Rectal smooth muscle tissue (tissue), 1 donor: Measurements from ENCODE around the gene GSG1L.

Source experiments
- H3K27ac ChIP-seq: one replicate; pipeline ENCODE4 v1.7.0; 2013; ENCODE audit warnings: low read depth, low read length, inconsistent platforms
- H3K27me3 ChIP-seq: one replicate; pipeline ENCODE4 v1.7.0; 2013; ENCODE audit warnings: low read length; ENCODE audit not compliant: control insufficient read depth, insufficient read depth
- H3K36me3 ChIP-seq: one replicate; pipeline ENCODE4 v1.7.0; 2013; ENCODE audit warnings: low read length; ENCODE audit not compliant: control insufficient read depth, insufficient read depth
- H3K4me1 ChIP-seq: one replicate; pipeline ENCODE4 v1.7.0; 2013; ENCODE audit warnings: low read length; ENCODE audit not compliant: control insufficient read depth, insufficient read depth
- H3K4me3 ChIP-seq: one replicate; pipeline ENCODE4 v1.7.0; 2013; ENCODE audit warnings: low read length
- H3K9ac ChIP-seq: one replicate; pipeline ENCODE4 v1.7.0; 2013; ENCODE audit warnings: low read length

The GSG1L gene

DNA sequence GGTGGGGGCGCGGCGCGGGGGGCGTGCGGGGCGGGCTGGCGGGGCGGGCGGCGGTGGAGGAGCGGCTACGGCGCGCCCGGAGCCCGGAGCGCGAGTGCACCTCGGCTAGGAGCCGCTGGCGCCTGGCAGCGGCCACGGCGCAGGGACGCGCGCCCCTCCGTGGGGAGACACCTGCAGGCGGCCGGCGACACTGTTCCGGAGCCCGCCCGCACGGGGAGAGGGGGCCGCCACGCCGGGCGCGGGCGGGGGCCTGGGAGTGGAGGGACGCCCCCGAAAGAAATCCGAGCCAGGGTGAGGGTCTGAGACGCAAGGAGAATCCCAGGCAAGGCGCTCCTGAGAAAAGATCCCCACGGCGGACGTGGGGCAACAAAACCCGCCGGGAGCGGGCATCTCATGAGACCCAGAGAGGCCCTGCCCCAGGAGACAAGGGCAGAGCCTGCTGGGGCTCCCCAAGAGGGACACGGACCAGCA, at the start of gene GSG1L:
Gene GSG1L, minus strand, starts transcription at position 124 of the 471 bp plus-strand sequence. CDS start 290 bp downstream, outside the sequence.
- Histone ChIP-seq H3K36me3 (no peaks in the 10 kb centered on the region), H3K4me1 (no peaks in the 10 kb centered on the region), H3K4me3 (no peak within 1 kb of the TSS), H3K27me3 (peaks cover 20% of the 10 kb centered on the region), H3K9ac (no peak within 1 kb of the TSS), H3K27ac (no peak within 1 kb of the TSS)

DNA sequence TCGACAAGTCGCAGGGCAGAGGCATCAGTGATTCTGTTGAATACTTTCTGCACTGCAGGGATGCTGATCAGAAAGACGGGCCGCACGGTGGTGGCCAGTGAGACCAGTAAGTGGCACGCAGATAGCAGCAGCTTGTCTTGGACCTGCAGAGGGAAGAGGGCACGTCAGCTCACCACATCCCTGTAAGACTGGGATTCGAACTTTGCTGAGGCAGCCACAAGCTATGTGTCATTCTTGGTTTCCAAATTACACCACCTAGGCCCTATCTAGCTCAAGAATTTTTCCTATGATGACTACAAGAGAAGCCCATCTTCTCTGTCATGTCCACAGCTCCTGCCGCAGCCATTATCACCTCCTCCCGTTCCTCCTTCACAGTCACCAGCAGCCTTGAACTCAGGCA, 49.4 kb upstream of the GSG1L start:
- Histone ChIP-seq H3K27ac (no peak overlapping the region), H3K27me3 (no peaks in the 10 kb centered on the region), H3K36me3 (peaks cover 19% of the 10 kb centered on the region), H3K4me3 (no peak overlapping the region), H3K4me1 (no peaks in the 10 kb centered on the region), H3K9ac (no peak overlapping the region)

DNA sequence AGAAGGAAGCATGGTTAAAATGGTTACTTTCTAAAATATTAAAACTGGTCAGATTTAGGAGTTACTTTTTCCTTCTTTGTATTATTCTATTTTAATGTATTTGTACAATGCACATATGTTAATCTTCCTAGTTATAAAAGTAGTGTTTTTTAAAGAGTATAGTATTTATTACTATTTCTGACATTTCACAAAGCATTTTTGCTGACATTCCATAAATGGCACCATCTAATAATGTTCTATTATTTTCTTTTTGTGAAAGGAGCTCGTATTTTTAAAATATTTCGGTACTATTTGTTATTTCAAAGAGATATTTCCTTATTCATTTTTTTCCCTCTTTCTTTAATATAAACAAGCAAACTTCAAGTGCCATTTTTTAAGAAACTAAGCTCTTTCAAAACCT, 47.5 kb upstream of the GSG1L start:
- Histone ChIP-seq H3K36me3 (peaks cover 33% of the 10 kb centered on the region), H3K4me1 (no peaks in the 10 kb centered on the region), H3K27me3 (no peaks in the 10 kb centered on the region), H3K27ac (no peak overlapping the region), H3K9ac (no peak overlapping the region), H3K4me3 (no peak overlapping the region)

DNA sequence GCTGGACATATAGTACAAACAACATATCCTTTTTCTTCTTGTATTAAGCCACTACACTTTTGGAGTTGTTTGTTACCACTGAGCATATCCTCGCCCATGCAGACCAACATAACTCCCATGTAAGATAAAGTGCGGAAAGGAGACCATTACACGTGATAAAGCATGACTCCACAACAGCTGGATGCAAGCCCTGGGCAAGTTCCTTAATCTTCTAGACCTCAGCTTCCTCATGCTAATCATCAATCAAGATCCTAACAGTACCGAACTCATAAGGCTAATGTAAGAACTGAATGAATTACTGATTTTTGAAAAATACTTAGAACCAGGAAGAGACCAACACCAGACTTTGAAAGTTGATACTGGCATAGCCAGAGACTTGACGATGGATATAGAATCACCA, 47.0 kb upstream of the GSG1L start:
- Histone ChIP-seq H3K36me3 (peaks cover 37% of the 10 kb centered on the region), H3K4me1 (no peaks in the 10 kb centered on the region), H3K27ac (no peak overlapping the region), H3K27me3 (no peaks in the 10 kb centered on the region), H3K4me3 (no peak overlapping the region), H3K9ac (no peak overlapping the region)

DNA sequence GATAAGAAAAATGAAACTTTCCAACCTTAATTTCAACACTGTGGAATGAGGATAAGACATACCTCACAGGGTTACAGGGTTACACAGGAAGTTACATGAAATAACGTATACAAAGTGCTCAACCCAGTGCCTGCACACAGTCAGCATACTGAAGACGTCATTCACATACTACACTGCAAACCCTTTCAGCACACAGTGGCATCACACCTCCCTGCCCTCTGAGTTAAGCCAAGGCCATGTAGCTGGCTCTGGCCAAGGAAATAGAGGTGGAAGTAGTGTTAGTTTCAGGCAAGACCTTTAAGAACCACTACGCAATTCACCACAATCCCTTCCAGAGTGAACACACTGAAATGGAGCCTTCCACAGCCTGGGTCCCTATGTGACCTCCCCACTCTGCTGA, 46.6 kb upstream of the GSG1L start:
- Histone ChIP-seq H3K27me3 (no peaks in the 10 kb centered on the region), H3K9ac (no peak overlapping the region), H3K36me3 (peaks cover 37% of the 10 kb centered on the region), H3K4me1 (no peaks in the 10 kb centered on the region), H3K4me3 (no peak overlapping the region), H3K27ac (no peak overlapping the region)

DNA sequence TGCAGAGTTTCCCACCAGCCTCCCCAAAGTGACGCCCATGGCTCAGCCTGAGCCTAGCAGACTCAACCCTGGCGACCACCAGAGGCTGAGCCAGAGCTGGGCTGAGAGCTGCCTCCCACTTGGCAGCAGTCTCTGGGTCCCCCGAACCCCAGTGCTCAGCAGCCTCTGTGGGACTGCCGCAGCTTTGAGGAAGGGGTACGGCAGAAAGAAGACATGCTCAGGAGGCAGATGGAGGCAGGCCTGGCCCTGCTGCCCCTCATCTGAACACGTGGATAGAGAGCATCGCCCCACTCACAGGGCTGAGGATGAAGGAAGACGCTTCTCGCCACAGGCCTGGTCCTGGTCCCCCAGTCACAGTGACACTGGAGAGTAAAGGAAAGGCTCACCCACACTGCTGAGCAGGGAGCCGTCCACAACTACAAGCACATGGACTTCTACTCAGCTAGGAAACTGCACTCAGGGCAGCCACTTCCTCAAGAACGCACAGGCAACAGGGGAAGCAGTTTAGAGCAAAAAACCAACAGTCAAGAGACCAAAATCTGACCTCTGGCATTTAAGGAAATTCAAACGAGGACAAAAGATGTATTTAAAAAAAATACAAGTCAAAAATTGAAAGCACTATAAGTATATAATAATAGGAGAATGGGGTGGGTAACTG, 45.2 kb upstream of the GSG1L start:
- Histone ChIP-seq H3K9ac (no peak overlapping the region), H3K4me1 (no peaks in the 10 kb centered on the region), H3K36me3 (peaks cover 47% of the 10 kb centered on the region), H3K27me3 (no peaks in the 10 kb centered on the region), H3K27ac (no peak overlapping the region), H3K4me3 (no peak overlapping the region)

DNA sequence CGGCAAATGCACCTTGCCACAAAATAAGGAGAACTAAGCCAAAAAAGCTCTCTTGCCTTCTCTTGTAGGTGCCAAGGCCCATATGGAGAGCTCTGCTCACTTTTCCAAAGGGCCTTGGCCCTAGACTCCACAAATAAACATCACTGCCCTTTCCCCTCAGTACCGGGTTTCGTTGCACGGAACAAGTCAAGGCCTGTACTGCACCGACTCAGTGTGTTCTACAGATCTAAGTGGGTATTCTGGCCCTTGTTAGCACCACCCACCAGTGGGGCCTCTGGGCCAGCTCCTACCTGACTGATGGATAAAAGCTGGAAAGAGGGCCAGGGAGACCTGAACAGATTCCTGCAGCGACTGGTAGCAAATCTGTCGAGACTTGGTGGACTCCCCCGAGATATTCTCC, 43.7 kb upstream of the GSG1L start:
- Histone ChIP-seq H3K27ac (no peak overlapping the region), H3K36me3 (peaks cover 52% of the 10 kb centered on the region), H3K27me3 (no peaks in the 10 kb centered on the region), H3K9ac (no peak overlapping the region), H3K4me1 (no peaks in the 10 kb centered on the region), H3K4me3 (no peak overlapping the region)

DNA sequence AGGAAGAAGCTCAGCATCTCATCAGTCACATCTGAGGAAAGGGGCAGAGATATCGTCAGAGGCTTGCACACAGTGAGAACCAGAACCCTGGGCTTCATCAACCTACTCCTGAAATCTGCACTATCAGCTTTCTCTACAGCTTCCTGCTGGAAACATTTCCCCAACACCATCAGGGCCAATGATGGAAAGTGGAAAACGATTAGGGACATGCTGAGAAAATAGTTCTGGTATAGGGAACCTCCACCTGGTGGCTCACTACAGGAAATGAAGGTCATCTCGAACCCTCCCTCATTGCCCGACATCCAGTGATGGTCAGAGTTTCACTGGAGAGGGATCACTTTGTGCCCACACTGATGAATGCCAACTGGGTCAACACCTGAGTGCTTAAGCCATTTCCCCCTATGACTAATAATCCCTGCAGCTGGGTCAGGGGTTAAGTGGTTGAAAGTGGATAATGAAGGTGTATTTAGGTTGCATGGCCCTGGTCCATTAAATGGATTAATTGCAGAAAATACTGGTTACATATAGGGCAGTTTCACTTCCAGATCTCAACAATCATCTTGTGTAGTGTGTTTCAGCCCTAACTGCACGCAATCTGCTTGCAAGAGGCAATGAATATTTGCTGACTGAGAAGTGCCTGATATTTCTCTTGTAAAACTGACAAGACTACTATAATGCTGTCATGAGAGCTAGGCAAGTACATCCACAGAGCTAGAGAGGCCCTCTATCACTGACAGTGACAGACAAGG, 43.1 kb upstream of the GSG1L start:
- H3K36me3 ChIP-seq, result peaks cover 53% of the 10 kb centered on the region
- no peak overlapping the region for H3K9ac ChIP-seq
- no peak overlapping the region for H3K4me3 ChIP-seq
- H3K27me3 ChIP-seq, result no peaks in the 10 kb centered on the region
- no peak overlapping the region for H3K27ac ChIP-seq
- H3K4me1 ChIP-seq, result no peaks in the 10 kb centered on the region

DNA sequence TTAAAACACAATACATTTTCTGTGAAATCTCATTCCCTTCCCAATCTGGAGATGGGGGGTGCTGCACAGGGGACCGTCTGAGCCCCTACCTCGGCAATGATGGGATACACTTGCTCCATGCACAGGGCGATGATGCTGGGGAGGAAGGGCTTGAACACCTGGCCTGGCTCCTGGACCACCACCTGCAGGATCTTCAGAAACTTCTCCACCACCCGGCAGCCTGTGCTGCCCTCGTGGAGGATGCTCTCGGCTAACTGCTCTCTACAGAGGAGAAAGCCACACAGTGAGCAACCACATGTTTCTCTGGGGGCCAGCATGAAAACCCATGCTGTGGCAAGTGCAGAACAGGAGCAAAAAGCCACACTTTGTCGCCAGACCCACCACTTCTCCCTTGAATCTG, 42.4 kb upstream of the GSG1L start:
- no peaks in the 10 kb centered on the region for H3K4me1 ChIP-seq
- no peak overlapping the region for H3K4me3 ChIP-seq
- no peak overlapping the region for H3K9ac ChIP-seq
- H3K27me3 ChIP-seq, result no peaks in the 10 kb centered on the region
- no peak overlapping the region for H3K27ac ChIP-seq
- peaks cover 59% of the 10 kb centered on the region for H3K36me3 ChIP-seq

DNA sequence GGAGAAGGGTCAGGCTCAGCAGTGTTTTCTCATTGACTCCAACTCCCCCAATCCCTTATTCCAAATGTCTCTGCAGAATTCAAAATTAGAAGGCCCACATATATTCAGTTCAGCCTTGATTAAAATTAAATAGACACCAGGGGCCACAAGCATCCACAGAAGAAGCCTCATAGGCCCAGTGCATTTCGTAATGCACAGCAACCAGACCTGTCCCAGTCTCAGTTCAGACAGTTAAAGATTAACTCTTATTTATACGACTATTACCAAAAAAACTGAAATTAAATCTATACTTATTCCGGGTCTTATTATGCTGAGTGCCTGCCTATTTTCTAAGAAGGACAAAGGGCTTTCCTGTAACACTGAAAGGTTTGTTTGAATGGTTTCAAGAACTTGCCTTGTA, 41.8 kb upstream of the GSG1L start:
- Histone ChIP-seq H3K27me3 (no peaks in the 10 kb centered on the region), H3K4me3 (no peak overlapping the region), H3K36me3 (peaks cover 65% of the 10 kb centered on the region), H3K4me1 (no peaks in the 10 kb centered on the region), H3K27ac (no peak overlapping the region), H3K9ac (no peak overlapping the region)

DNA sequence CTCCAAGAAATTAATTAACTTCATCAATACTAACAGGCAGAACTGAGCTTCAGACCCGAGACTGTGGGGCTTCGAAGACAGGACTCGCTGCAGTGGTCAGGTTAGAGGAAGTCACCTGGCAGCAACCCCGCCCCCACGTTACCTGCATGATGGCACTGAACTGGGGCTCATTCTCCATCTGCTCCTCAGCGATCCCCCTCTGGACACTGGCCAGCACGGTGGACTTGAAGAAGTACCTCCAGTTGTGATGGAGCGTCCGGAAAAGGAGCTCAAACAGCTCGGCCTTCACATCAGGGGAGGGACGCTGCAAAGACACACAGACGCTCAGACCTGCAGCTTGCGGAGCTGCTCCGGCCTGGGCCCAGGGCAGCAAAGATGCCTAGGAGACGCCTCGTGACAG, 40.9 kb upstream of the GSG1L start:
- Histone ChIP-seq H3K9ac (no peak overlapping the region), H3K27ac (no peak overlapping the region), H3K36me3 (peaks cover 64% of the 10 kb centered on the region), H3K27me3 (no peaks in the 10 kb centered on the region), H3K4me1 (no peaks in the 10 kb centered on the region), H3K4me3 (no peak overlapping the region)

DNA sequence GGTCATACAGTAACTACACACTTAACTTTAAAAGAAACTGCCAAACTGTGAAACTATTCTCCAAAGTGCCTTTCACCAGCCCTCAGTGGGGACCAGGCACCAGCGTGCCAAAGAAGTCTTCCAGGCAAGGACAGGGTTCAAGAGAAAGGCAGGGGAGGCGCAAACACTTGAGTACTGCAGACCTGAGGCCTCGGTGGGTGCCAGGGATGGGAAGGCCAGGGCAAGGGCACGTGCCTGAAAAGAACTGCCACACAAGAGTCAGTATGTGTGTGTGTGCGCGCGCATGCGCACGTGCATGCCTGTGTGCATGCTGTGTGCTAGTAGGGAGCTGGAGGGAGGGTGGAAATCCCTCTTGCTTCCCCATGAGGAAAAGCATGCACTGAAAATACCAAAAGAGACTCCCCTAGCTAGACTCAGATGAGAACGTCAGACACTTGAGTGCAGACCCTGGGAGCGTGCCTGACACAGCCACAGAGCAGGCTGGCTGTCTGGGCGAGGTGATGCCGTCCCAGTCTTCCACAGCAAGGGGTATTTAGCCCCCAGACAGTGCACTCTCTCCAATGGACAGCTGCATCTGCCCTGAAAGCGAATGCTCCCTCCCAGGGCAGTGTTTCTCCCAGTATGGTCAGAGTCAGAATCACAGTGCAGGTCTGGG, 40.1 kb upstream of the GSG1L start:
- Histone ChIP-seq H3K27me3 (no peaks in the 10 kb centered on the region), H3K9ac (no peak overlapping the region), H3K4me3 (no peak overlapping the region), H3K27ac (no peak overlapping the region), H3K36me3 (peaks cover 63% of the 10 kb centered on the region), H3K4me1 (no peaks in the 10 kb centered on the region)
